OCI-LY1 (cell line): ENCODE results near the gene POLD2.

Source experiments
- H2AFZ ChIP-seq: fragments of 200-600 bp; sonication (generic), shearing (Covaris generic); 2 replicates; pipeline ENCODE4 v1.6.0; 2014; ENCODE audit warnings: antibody characterized with exemption, mild to moderate bottlenecking, low read length
- H3F3A ChIP-seq: fragments of 200-600 bp; sonication (generic), shearing (Covaris generic); 2 replicates; pipeline ENCODE4 v1.6.0; 2014; ENCODE audit warnings: mild to moderate bottlenecking, antibody characterized with exemption, low read length, moderate library complexity; ENCODE audit not compliant: insufficient read depth
- H3K27ac ChIP-seq: fragments of 200-600 bp; sonication (generic); 2 replicates; pipeline ENCODE4 v1.5.1; 2014; ENCODE audit warnings: low read length, mixed run types, mild to moderate bottlenecking, low read depth; ENCODE audit not compliant: poor library complexity, severe bottlenecking
- H3K27me3 ChIP-seq: fragments of 200-600 bp; sonication (generic); 2 replicates; pipeline ENCODE4 v1.6.0; 2014; ENCODE audit warnings: antibody characterized with exemption, mild to moderate bottlenecking, low read length, moderate library complexity; ENCODE audit not compliant: insufficient read depth
- H3K36me3 ChIP-seq: fragments of 200-600 bp; sonication (generic); 2 replicates; pipeline ENCODE4 v1.6.1; 2014; ENCODE audit warnings: mild to moderate bottlenecking, antibody characterized with exemption, low read length, moderate library complexity, mixed read lengths; ENCODE audit not compliant: insufficient read depth
- H3K4me1 ChIP-seq: fragments of 200-600 bp; sonication (generic); 2 replicates; pipeline ENCODE4 v1.5.1; 2014; ENCODE audit warnings: mild to moderate bottlenecking, low read length, moderate library complexity; ENCODE audit not compliant: insufficient read depth, severe bottlenecking
- H3K4me2 ChIP-seq: fragments of 200-600 bp; sonication (generic), shearing (Covaris generic); 2 replicates; pipeline ENCODE4 v1.6.1; 2014; ENCODE audit warnings: low read length
- H3K4me3 ChIP-seq: fragments of 200-600 bp; sonication (generic); 2 replicates; pipeline ENCODE4 v1.5.1; 2014; ENCODE audit warnings: low read length, low read depth, mild to moderate bottlenecking, mixed read lengths; ENCODE audit not compliant: poor library complexity, severe bottlenecking
- H3K79me2 ChIP-seq: fragments of 200-600 bp; shearing (Covaris generic); 2 replicates; pipeline ENCODE4 v1.6.1; 2016; ENCODE audit warnings: mixed run types, low read length, mixed read lengths; ENCODE audit not compliant: insufficient read depth
- H3K9ac ChIP-seq: fragments of 200-600 bp; sonication (generic), shearing (Covaris generic); 2 replicates; pipeline ENCODE4 v1.6.1; 2014; ENCODE audit warnings: mild to moderate bottlenecking, low read length, mixed read lengths
- H3K9me2 ChIP-seq: fragments of 200-600 bp; sonication (generic), shearing (Covaris generic); 2 replicates; pipeline ENCODE4 v1.6.1; 2014; ENCODE audit warnings: low read depth, mild to moderate bottlenecking, low read length, mixed read lengths
- H3K9me3 ChIP-seq: fragments of 200-600 bp; shearing (Covaris generic); 2 replicates; pipeline ENCODE4 v1.6.1; 2014; ENCODE audit warnings: low read length, mixed read lengths
- H4K20me1 ChIP-seq: fragments of 200-600 bp; sonication (generic), shearing (Covaris generic); 2 replicates; pipeline ENCODE4 v1.6.0; 2016; ENCODE audit warnings: mild to moderate bottlenecking, low read length; ENCODE audit not compliant: insufficient read depth
- CTCF ChIP-seq: fragments of 200-600 bp; sonication (generic), shearing (Covaris generic); IDR thresholded peaks from 2 replicates; pipeline ENCODE4 v1.5.1; 2017; ENCODE audit warnings: mild to moderate bottlenecking, antibody characterized with exemption, low read length, moderate library complexity, mixed read lengths
- EZH2 ChIP-seq: fragments of 200-600 bp; sonication (generic), shearing (Covaris generic); IDR thresholded peaks from 2 replicates; pipeline ENCODE4 v1.8.0; 2017; ENCODE audit warnings: borderline replicate concordance, mixed run types, mild to moderate bottlenecking, antibody characterized with exemption, low read length, moderate library complexity, mixed read lengths

The POLD2 gene

GRCh38 chr7:44085546-44085945 is 37.8 kb downstream of the POLD2 start:
- Histone ChIP-seq H2AFZ (no peak overlapping the region), H3K4me3 (no peak overlapping the region), H3K36me3 (peaks cover 11% of the 10 kb centered on the region; the same call in 1 of the 2 replicates), H3K4me1 (peaks cover 56% of the 10 kb centered on the region), H3K79me2 (no peaks in the 10 kb centered on the region), H3F3A (peaks cover 17% of the 10 kb centered on the region), H4K20me1 (no peaks in the 10 kb centered on the region), H3K9me2 (no peaks in the 10 kb centered on the region), H3K9me3 (no peaks in the 10 kb centered on the region), H3K27me3 (no peaks in the 10 kb centered on the region), H3K4me2 (no peak overlapping the region), H3K27ac (peak overlapping the region; percentile 84), H3K9ac (no peak overlapping the region)
- TF ChIP-seq EZH2 (no peak), CTCF (peak; percentile 71)

- no peak overlapping the region for H2AFZ ChIP-seq
- TF ChIP-seq CTCF: no peak
- TF ChIP-seq EZH2: no peak
- no peak overlapping the region for H3K4me3 ChIP-seq
- peak overlapping the region; percentile 84 for H3K27ac ChIP-seq
- no peak overlapping the region; the same call in 1 of the 2 replicates for H3K9ac ChIP-seq
- H3K36me3 ChIP-seq: peaks cover 20% of the 10 kb centered on the region
- no peaks in the 10 kb centered on the region for H3K9me3 ChIP-seq
- H3F3A ChIP-seq: peaks cover 17% of the 10 kb centered on the region
- H3K27me3 ChIP-seq: no peaks in the 10 kb centered on the region
- H3K4me2 ChIP-seq: no peak overlapping the region
- peaks cover 65% of the 10 kb centered on the region for H3K4me1 ChIP-seq
- no peaks in the 10 kb centered on the region for H4K20me1 ChIP-seq
- H3K79me2 ChIP-seq: no peaks in the 10 kb centered on the region
- H3K9me2 ChIP-seq: no peaks in the 10 kb centered on the region
These were observed 38.6 kb downstream of the POLD2 start for GRCh38 chr7:44084701-44085100.

GRCh38 chr7:44083796-44084195 is 39.6 kb downstream of the POLD2 start:
- H3K9me3 ChIP-seq: no peaks in the 10 kb centered on the region
- H3K36me3 ChIP-seq: peaks cover 29% of the 10 kb centered on the region
- H3K9ac ChIP-seq: peak overlapping the region; percentile 77; the same call in 1 of the 2 replicates
- H3K27me3 ChIP-seq: no peaks in the 10 kb centered on the region
- peaks cover 71% of the 10 kb centered on the region for H3K4me1 ChIP-seq
- H3F3A ChIP-seq: peaks cover 17% of the 10 kb centered on the region
- TF ChIP-seq EZH2 (no peak), CTCF (no peak)
- H3K9me2 ChIP-seq: no peaks in the 10 kb centered on the region
- H3K4me2 ChIP-seq: peak overlapping the region; percentile 81
- no peak overlapping the region for H2AFZ ChIP-seq
- H3K4me3 ChIP-seq: no peak overlapping the region
- no peaks in the 10 kb centered on the region for H4K20me1 ChIP-seq
- peak overlapping the region; percentile 84 for H3K27ac ChIP-seq
- H3K79me2 ChIP-seq: no peaks in the 10 kb centered on the region
